HG03097 (cell line): ENCODE data around the gene HRNR.
"Not testable (repeated sequence)": the region's sequence is repeated elsewhere in the genome, so short reads cannot be mapped to it uniquely, and the experiment has no call there.

ENCODE experiments used
- ATAC-seq: cut with Tn5 transposase; IDR thresholded peaks from one replicate; pipeline ENCODE4 v1.9.1; 2021; ENCODE audit not compliant: unreplicated experiment, low FRiP score

Gene HRNR

GRCh38 chr1:152224093-152224492 lies at the start of gene HRNR:
HRNR (minus strand) TSS chr1:152224193; CDS start chr1:152223253, 940 bp downstream.
- no peak for ATAC-seq

- ATAC-seq: not testable (repeated sequence)
Measured at GRCh38 chr1:152256394-152256793, 32.4 kb upstream of the HRNR start.

GRCh38 chr1:152252157-152252556 lies 28.2 kb upstream of the HRNR start:
- ATAC-seq: no peak

GRCh38 chr1:152251391-152251790 lies 27.4 kb upstream of the HRNR start:
- ATAC-seq: no peak

GRCh38 chr1:152247316-152247715 lies 23.3 kb upstream of the HRNR start:
- ATAC-seq: no peak

GRCh38 chr1:152244576-152245273 lies 20.7 kb upstream of the HRNR start:
- ATAC-seq: no peak

- no peak for ATAC-seq
Measured at GRCh38 chr1:152237093-152237492, 13.1 kb upstream of the HRNR start.

- no peak for ATAC-seq
Measured at GRCh38 chr1:152228831-152229230, 4.8 kb upstream of the HRNR start.

GRCh38 chr1:152227310-152227928 lies 3.4 kb upstream of the HRNR start:
- no peak for ATAC-seq

- ATAC-seq: no peak
Measured at GRCh38 chr1:152225678-152226077, 1.7 kb upstream of the HRNR start.

- ATAC-seq: no peak
Measured at GRCh38 chr1:152220166-152221163, 3.5 kb downstream of the HRNR start.

- not testable (repeated sequence) for ATAC-seq
Measured at GRCh38 chr1:152219438-152219837, 4.6 kb downstream of the HRNR start.

- no peak for ATAC-seq
Measured at GRCh38 chr1:152218762-152219436, 5.1 kb downstream of the HRNR start.

- ATAC-seq: not testable (repeated sequence)
Measured at GRCh38 chr1:152215604-152216003, 8.4 kb downstream of the HRNR start.

- ATAC-seq: not testable (repeated sequence)
Measured at GRCh38 chr1:152214911-152215310, 9.1 kb downstream of the HRNR start.

GRCh38 chr1:152198982-152199381 lies 25.0 kb downstream of the HRNR start:
- ATAC-seq: no peak

- ATAC-seq: no peak
Measured at GRCh38 chr1:152197361-152197941, 26.5 kb downstream of the HRNR start.

- ATAC-seq: no peak
Measured at GRCh38 chr1:152191711-152192110, 32.3 kb downstream of the HRNR start.

- ATAC-seq: no peak
Measured at GRCh38 chr1:152191260-152191659, 32.7 kb downstream of the HRNR start.

- ATAC-seq: no peak
Measured at GRCh38 chr1:152190589-152190988, 33.4 kb downstream of the HRNR start.
